ENCODE measurements around the gene RNF40.

GRCh38 chr16:30783280-30784109, 21.4 kb downstream of the RNF40 start:
- TF ChIP-seq CTCF (IDR thresholded peaks at IDR 0.05; ENCODE audit: low read length) = no peak
- TF ChIP-seq EZH2 (optimal IDR thresholded peaks at IDR 0.05; ENCODE audit: low read depth, low read length) = no peak
- TF ChIP-seq EZH2phosphoT487 (IDR thresholded peaks at IDR 0.05; ENCODE audit: low read length) = no peak

Data from MM.1S (cell line).